B cell (primary cell): ENCODE measurements around the gene TTLL10.

Experiments used
- CTCF ChIP-seq: fragments of 200-600 bp; IDR thresholded peaks from one replicate; pipeline ENCODE4 v1.8.0; 2022; ENCODE audit warnings: antibody characterized with exemption, mild to moderate bottlenecking
- EZH2 ChIP-seq: IDR thresholded peaks from 2 replicates; pipeline ENCODE4 v1.6.1; 2012; ENCODE audit warnings: borderline replicate concordance, low read depth, mild to moderate bottlenecking, moderate library complexity, low read length; ENCODE audit not compliant: insufficient read depth, poor library complexity, severe bottlenecking

GRCh38 chr1:1241588-1242219 is 68.0 kb downstream of the TTLL10 start:
- TF ChIP-seq CTCF (no peak), EZH2 (no peak)
